Inflammatory macrophage treated with lipopolysaccharide for 1 hour (primary cell): Measurements from ENCODE around the gene TAF13.
A peak's percentile ranks its signal among the peaks of the same experiment; 100 is the strongest.
"Not testable (repeated sequence)": the region's sequence is repeated elsewhere in the genome, so short reads cannot be mapped to it uniquely, and the experiment has no call there.

Experiments used
- DNase-seq, 2 donors: peaks; one replicate each; pipeline ENCODE4 v3.0.0-alpha.2; 2020 to 2022

Gene TAF13

GRCh38 chr1:109091078-109091838 is 15.5 kb upstream of the TAF13 start:
- DNase-seq, result peak in 1 of 2 donors; percentile 36

GRCh38 chr1:109090196-109091077 is 14.6 kb upstream of the TAF13 start, which contains the start of gene TMEM167B:
TSS of gene TMEM167B (plus strand) at chr1:109090764. CDS start at chr1:109090873, 109 bp downstream.
- peak; percentile 91 to 93 for DNase-seq

- DNase-seq, result peak in 1 of 2 donors; percentile 16
Measured at GRCh38 chr1:109089242-109090015, 13.6 kb upstream of the TAF13 start.

GRCh38 chr1:109084563-109085517 is 9.0 kb upstream of the TAF13 start:
- DNase-seq, result no peak

- DNase-seq, result no peak
Measured at GRCh38 chr1:109083923-109084322, 8.1 kb upstream of the TAF13 start.

GRCh38 chr1:109083501-109083900 is 7.7 kb upstream of the TAF13 start:
- DNase-seq, result no peak

- DNase-seq, result no peak
Measured at GRCh38 chr1:109080441-109081082, 4.8 kb upstream of the TAF13 start.

- no peak for DNase-seq
Measured at GRCh38 chr1:109079240-109079622, 3.4 kb upstream of the TAF13 start.

GRCh38 chr1:109078317-109078716 is 2.5 kb upstream of the TAF13 start:
- no peak for DNase-seq

GRCh38 chr1:109069294-109069693 is 6.5 kb downstream of the TAF13 start:
- no peak for DNase-seq

GRCh38 chr1:109067883-109068282 is 7.9 kb downstream of the TAF13 start:
- DNase-seq, result no peak

- no peak for DNase-seq
Measured at GRCh38 chr1:109065137-109065536, 10.7 kb downstream of the TAF13 start.

GRCh38 chr1:109061183-109061582 is 14.6 kb downstream of the TAF13 start:
- no peak for DNase-seq

- no peak for DNase-seq
Measured at GRCh38 chr1:109060707-109061106, 15.1 kb downstream of the TAF13 start.

GRCh38 chr1:109059026-109059425 is 16.8 kb downstream of the TAF13 start:
- DNase-seq, result no peak

GRCh38 chr1:109056064-109056463 is 19.7 kb downstream of the TAF13 start:
- DNase-seq, result no peak

GRCh38 chr1:109052145-109052544 is 23.7 kb downstream of the TAF13 start:
- not testable (repeated sequence) for DNase-seq

GRCh38 chr1:109050228-109050995 is 25.4 kb downstream of the TAF13 start:
- DNase-seq, result no peak

GRCh38 chr1:109048335-109048734 is 27.5 kb downstream of the TAF13 start:
- no peak for DNase-seq

GRCh38 chr1:109047339-109047738 is 28.5 kb downstream of the TAF13 start:
- no peak for DNase-seq

GRCh38 chr1:109046671-109047070 is 29.1 kb downstream of the TAF13 start:
- no peak for DNase-seq
